Measurements from ENCODE around the gene PHLDB3.
"Not testable (repeated sequence)": the region's sequence is repeated elsewhere in the genome, so short reads cannot be mapped to it uniquely, and the experiment has no call there.

PHLDB3 gene

DNA sequence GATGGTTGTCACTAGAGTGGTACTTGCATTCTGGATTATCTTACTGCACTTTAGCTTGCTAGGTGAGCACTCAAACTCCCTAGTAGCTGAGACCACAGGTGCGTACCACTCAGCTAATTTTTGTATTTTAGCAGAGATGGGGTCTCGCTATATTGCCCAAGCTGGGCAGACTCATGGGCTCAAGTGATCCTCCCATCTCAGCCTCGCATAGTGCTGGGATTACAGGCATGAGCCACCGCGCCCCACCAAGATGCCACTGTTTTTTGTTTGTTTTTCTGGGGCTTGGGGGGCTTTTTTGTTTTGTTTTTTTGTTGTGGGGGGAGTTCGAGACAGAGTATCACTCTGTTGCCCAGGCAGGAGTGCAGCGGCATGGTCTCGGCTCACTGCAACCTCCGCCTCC is 56.9 kb downstream of the PHLDB3 start:
- no peak overlapping the region for H3K4me3 ChIP-seq (ENCODE audit: low read depth, low read length)

DNA sequence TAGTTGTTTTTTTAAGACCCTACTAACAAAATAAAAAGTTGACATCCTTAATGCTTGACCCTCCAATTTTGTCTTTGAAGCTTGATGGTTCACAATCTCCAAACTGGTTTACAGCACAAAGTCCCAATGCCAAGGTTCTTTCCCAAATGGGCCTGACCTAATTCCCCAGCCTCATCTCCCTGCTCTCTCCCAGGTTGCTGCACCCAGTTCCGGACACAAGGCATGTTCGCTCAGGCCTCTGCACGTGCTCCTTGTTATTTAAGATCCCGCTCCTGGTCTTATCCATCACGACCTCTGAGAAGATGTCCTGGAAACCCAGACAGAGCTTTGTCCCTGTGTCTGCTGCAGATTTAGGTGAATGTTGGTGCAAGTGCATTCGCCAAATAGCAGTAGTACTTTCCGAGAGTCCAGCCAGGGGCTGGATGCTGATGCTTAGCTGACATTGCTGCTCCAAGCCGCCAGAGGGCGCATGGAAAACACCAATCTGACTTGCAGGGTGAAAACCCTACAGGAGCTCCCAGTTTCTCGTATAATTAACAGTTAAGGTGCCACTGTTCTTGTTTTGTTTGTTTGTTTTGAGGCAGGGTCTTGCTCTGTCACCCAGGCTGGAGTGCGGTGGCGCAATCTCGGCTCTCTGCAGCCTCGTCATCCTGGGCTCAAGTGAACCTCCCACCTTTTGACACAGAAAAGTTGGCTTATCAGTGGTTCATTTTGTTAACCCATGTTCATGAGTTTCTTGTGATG is 57.6 kb downstream of the PHLDB3 start:
- H3K4me3 ChIP-seq (ENCODE audit: low read depth, low read length) = no peak overlapping the region

DNA sequence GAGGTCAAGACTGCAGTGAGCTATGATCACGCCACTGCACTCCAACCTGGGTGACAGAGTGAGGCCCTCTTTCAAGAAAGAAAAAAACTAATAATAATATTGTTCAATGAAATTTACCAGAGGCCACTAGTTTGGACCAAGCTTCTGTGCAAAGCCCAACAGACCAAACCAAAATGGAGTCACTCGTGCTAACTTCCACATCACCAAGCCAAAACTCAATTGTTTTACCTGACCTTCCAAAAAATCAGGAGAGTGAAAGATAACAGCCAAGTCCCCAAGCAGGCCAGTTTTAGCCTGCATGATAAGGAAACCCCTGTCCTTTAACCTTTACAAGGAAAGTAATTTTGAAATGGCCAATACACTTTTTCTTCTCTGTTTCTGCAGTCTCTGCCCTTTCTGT is 59.1 kb downstream of the PHLDB3 start:
- H3K4me3 ChIP-seq (ENCODE audit: low read depth, low read length) = no peak overlapping the region

DNA sequence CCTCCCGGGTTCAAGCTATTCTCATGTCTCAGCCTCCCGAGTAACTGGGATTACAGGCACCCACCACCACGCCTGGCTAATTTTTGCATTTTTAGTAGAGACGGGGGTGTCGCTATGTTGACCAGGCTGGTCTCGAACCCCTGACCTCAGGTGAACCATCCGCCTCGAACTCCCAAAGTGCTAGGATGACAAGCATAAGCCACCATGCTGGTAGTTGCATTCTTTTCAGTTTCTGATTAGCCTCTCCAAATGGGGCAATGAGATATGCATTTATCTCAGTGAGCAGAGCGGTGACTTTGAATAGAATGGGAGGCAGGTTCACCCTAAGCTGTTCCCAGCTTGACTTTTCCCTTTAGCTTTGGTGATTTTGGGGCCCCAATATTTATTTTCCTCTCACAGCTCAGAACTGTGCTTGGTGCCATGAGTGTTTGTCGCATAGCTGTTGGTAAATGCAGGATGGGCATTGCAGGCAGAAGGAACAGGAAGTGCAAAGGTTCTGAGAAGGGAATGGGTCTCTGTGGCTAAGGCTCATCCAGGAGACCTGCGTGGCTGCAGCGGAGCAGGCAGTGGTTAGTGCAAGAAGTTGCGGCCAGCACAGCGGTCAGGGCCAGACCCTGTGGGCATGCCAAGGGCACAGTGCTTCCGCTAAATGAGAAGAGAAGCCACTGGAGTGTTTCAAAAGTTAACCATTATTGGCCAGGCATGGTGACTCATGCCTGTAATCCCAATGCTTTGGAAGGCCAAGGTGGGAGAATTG is 59.8 kb downstream of the PHLDB3 start:
- no peak overlapping the region for H3K4me3 ChIP-seq (ENCODE audit: low read depth, low read length)

DNA sequence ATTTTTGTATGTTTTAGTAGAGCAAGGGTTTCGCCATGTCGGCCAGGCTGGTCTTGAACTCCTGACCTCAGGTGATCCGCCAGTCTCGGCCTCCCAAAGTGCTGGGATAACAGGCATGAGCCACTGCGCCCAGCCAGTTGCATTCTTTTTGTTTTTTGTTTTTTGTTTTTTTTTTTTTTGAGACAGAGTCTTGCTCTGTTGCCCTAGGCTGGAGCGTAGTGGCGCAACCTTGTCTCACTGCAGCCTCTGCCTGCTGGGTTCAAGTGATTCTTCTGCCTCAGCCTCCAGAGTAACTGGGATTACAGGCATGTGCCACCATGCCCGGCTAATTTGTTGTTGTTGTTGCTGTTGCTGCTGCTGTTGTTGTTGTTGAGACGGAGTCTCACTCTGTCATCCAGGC is 60.5 kb downstream of the PHLDB3 start:
- H3K4me3 ChIP-seq (ENCODE audit: low read depth, low read length) = not testable (repeated sequence)

DNA sequence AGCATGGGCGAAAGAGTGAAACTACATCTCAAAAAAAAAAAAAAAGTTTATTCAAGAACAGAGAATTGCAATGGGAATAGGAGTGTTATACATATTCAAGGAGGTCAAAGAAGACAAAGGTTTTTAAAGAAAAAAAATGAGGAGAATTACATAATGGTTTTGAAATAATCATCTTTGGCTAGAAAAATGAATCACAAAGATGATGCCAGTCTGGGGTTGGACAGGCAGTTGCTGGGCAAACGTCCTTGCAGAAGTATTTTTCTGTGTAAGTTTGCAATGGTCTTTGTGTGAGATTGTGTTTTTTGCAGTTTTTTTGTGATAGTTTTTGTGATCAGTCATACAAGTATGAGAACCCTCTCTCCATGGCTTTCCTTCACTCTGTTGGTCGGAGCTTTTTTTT is 62.8 kb downstream of the PHLDB3 start:
- no peak overlapping the region for H3K4me3 ChIP-seq (ENCODE audit: low read depth, low read length)

DNA sequence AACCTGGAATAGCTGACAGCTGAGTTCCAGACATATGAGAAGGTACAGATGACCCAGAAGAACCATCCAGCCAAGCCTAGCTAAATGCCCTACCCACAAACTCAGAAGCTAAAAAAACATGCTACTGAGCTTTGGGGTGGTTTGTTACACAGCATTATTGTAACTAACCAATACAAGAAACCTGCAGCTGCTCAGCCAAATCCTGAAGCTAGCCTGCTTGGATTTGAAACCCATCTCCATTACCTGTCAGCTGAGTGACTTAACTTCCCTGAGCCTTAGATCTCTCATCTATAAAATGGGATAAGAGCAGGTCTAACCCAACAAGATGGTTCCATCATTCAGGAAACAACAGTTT is 64.9 kb downstream of the PHLDB3 start:
- no peak overlapping the region for H3K4me3 ChIP-seq (ENCODE audit: low read depth, low read length)

DNA sequence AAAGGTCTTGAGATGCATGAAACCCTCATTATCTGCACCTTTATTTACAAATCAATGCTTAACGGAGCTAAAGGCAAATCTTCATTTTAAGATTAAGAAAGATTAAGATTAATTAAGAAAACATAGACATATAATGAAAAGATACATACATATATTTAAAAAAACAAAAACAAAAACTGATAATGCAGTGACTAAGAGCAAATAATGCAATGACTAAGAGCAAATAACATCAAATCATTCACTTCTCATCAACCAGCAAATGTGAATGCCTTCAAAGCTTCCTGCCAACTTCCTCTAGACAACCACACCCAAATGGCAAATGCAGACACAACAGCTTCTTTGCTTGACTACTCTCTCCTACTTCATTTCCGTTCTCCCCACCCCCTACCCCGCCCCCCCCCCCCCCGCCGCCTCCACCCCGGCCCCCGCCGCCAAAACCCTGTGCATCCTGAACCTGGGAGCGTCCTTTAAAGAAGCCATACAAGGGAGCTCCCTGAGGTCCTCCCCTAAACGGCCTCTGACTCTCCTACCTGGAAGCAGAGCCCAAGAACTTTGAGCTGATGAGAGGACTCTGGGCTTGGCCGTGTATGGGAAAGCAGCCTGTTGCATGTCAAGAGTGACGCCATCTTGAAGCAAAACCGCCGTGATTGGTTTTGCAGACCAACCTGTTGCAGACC is 65.4 kb downstream of the PHLDB3 start:
- H3K4me3 ChIP-seq (ENCODE audit: low read depth, low read length) = no peak overlapping the region

DNA sequence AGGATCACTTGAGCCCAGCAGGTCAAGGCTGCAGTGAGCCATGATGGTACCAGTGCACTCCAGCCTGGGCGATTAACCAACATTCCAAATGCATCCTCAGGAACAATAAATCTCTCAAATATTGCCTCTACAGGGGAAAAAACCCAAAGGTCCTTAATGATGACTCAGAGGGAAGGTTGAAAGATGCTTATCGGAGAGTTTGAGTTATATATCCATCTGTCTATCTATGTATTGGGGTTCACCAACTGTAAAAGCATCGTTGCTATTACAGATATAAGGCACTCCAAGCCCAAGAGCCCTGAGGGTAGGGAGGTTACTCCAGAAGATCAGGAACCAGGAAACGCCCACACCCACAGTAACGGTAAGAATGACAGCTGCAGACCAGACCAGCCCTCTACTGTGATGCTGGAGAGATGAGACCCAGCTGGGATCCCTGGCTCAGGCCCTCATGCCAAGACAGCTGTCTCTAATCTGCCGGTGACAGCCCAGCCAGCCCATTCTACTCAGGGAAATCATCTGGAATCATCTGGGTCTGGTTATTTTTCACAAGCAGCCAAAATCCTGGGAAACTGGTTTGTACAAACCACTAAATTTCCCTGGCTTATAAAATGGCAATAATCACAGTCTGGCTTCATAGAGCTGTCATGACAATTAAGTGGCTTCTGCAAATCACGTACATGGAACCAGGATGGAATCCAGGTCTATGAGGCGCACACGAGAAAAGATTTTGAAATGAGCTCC is 66.1 kb downstream of the PHLDB3 start:
- H3K4me3 ChIP-seq (ENCODE audit: low read depth, low read length) = no peak overlapping the region

DNA sequence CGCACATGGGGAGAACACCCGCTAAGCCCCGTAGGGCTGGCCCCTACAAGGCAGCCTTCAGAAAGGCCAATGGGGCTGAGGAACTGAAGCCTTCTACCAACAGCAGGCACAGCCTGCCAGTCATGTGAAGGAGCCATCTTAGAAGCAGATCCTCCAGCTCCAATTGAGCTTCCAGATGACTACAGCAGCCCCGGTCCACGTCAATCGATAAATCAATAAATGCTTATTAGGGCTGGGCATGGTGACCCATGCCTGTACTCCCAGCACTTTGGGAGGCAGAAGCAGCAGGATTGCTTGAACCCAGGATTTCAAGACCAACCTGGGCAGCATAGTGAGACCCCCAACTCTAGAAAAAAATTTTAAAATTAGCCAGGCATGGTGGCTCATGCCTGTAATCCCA is 66.8 kb downstream of the PHLDB3 start:
- H3K4me3 ChIP-seq (ENCODE audit: low read depth, low read length) = no peak overlapping the region

DNA sequence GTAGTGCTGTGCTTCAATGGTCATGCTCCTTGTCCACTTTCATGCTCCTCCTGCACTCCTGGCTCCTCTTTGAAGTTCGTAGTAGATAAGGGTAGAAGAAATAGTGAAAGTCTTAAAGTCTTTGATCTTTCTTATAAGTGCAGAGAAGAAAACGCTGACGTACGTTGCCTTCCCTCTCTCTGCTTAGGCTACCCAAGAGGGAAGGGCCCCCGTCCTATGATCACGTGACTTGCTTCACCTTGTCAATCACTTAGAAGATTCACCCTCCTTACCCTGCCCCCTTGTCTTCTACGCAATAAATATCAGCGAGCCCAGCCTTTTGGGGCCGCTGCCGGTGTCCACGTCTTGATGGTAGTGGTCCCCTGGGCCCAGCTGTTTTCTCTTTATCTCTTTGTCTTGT is 67.3 kb downstream of the PHLDB3 start:
- not testable (repeated sequence) for H3K4me3 ChIP-seq (ENCODE audit: low read depth, low read length)

DNA sequence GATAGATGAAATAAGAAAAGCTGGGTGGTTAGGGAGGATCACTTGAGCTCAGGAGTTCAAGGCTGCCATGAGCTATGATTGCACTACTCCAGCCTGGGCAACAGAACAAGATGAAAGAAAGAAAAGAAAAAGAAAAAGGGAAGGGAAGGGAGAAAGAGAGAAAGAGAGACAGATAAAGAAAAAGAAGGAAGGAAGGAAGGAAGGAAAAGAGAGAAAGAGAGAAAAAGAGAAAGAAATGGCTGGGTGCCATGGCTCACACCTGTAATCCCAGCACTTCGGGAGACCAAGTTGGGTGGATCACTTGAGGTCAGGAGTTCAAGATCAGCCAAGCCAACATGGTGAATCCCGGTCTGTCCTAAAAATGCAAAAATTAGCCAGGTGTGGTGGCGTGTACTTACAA is 68.8 kb downstream of the PHLDB3 start:
- no peak overlapping the region for H3K4me3 ChIP-seq (ENCODE audit: low read depth, low read length)

DNA sequence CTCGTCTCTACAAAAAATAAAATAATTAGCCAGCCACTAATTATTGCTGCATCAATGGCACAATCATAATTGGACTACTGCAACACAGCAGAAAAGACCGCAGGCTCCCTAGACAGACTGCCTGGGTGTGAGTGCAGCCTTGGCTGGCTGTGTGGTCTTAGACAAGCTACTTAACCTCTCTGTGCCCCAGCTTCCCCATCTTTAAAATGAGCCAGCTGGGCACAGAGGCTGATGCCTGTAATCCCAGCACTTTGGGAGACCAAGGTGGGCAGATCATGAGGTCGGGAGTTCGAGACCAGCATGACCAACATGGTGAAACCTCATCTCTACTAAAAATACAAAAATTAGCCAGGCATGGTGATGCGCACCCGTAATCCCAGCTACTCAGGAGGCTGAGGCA is 70.9 kb downstream of the PHLDB3 start:
- H3K4me3 ChIP-seq (ENCODE audit: low read depth, low read length) = no peak overlapping the region

DNA sequence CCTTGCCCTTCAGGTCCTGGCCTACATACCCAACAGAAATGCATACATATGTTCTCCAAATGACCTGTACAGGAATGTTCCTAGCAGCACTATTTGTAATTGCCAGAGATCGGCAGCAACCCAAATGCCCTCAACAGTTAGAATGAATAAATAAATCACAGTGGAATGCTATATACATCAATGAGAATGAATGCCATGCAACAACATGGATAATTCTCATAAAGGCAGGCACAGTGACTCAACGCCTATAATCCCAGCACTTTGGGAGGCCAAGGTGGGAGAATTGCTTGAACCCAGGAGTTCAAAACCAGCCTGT is 71.2 kb downstream of the PHLDB3 start:
- H3K4me3 ChIP-seq (ENCODE audit: low read depth, low read length) = no peak overlapping the region

DNA sequence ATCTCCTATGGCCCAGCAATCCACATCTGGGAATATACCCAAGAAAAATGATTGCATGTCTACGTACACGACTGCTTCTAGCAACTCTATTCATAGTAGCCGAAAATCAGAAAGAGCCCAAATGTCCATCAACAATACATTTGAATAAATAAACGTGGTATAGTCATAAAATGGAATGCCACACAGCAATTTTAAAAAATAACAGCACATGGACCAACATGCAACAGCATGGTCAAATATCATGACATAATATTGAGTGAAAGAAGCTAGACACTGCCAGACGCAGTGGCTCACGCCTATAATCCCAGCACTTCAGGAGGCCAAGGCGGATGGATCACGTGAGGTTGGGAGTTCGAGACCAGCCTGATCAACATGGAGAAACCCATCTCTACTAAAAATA is 73.6 kb downstream of the PHLDB3 start:
- H3K4me3 ChIP-seq (ENCODE audit: low read depth, low read length) = no peak overlapping the region

DNA sequence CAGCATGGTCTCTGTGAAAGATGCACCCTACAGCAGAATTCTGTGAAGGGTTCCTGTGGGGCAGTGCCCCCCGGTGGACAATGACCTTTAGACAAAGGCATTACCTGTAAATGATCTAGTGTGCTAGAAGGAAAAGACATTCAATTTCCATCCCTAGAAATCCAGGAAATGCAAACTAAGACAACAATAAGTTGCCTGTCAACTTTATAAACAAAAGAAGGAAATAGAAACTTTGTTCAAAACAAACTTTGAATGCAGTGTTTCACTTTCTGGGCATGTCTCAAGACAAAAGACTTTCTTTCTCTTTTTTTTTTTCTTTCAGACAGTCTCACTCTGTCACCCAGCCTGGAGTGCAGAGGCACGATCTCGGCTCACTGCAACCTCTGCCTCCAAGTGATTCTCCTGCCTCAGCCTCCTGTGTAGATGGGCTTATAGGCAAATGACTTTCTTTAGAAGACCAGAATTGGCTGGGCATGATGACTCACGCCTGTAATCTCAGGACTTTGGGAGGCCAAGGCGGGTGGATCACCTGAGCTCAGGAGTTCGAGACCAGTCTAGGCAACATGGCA is 74.3 kb downstream of the PHLDB3 start:
- H3K4me3 ChIP-seq (ENCODE audit: low read depth, low read length) = no peak overlapping the region

DNA sequence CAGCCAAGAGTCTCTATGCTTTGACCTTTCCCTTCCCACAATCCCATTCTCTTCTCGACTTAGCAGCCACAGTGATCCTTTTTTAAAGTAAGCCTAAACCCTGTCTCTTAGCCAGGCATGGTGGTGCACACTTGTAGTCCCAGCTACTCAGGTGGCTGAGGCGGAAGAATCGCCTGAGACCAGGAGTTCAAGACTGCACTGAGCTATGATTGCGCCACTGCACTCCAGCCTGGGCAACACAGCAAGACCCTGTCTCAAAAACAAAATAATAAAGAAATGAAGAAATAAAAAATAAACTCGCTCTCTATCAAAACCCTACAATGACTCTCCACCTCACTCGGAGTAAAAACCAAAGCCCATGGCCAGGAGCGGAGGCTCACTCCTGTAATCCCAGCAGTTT is 75.2 kb downstream of the PHLDB3 start:
- no peak overlapping the region for H3K4me3 ChIP-seq (ENCODE audit: low read depth, low read length)

DNA sequence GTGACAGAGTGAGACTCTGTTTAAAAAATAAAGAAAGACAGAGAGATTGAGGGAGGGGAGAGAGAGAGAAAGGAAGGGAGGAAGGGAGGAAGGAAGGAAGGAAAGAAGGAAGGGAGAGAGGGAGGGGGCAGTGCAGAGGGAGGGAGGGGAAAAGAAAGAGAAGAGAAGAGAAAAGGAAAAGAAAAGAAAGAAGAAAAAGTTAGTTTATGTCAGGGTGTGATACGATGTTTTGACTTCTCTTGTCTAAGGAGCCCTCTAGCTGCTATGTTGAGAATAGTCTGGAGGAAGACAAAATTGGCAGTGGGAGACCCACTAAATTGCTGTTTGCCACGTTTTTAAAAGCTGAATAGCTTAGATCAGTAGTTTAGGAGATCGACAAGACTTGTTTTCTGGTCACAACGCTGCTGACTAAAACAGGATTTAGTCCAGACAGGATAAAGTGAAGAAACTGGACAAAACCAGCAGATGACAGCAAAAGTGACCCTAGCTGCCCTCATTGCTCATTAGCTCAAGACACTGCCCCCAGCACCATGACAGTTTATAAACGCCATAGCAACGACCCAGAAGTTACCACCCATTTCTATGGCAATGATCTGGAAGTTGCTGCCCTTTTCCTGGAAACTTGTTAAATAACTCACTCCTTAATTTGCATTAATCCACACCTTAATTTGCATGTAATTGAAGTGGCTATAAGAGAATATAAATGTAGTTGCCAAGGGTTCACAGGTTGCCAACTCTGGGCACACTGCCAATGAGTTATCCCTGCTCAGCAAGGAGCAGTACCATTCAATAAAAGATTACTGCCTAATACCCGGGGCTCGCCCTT is 78.8 kb downstream of the PHLDB3 start:
- H3K4me3 ChIP-seq (ENCODE audit: low read depth, low read length) = no peak overlapping the region

All from iPS-11a (cell line).